AG09319 (cell line): Measurements from ENCODE around the gene SFXN1.

Source experiments
- DNase-seq: peaks from one replicate; pipeline ENCODE4 v3.0.0-alpha.2; 2010; ENCODE audit warnings: low read depth; ENCODE audit errors: extremely low read depth
- TF ChIP-seq, protein P1 (sequence below): IDR thresholded peaks from 2 replicates; pipeline ENCODE4 v1.5.1; 2011; ENCODE audit warnings: low read depth, mild to moderate bottlenecking, inconsistent platforms, low read length, moderate library complexity

SFXN1 gene

DNA sequence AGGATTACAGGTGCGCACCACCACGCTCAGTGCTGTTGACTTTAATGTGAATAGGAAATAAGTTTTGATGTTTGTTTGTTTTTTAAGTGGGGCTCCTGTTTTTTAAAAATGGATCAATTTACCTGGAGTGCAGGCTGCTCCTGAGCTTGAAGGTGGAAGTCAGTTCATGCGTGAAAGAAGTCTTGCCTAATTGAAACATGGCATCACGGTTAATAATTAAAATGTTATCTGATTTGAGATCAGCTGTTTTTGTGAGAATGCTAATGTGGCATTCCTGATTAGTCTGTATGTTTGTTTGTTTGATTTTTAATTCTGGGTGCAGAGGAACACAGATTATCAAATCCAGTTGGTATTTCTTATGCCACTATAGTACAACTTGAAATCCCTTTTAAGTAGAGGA lies 6.5 kb downstream of the SFXN1 start:
- no peak for DNase-seq
- TF ChIP-seq, protein P1, sequence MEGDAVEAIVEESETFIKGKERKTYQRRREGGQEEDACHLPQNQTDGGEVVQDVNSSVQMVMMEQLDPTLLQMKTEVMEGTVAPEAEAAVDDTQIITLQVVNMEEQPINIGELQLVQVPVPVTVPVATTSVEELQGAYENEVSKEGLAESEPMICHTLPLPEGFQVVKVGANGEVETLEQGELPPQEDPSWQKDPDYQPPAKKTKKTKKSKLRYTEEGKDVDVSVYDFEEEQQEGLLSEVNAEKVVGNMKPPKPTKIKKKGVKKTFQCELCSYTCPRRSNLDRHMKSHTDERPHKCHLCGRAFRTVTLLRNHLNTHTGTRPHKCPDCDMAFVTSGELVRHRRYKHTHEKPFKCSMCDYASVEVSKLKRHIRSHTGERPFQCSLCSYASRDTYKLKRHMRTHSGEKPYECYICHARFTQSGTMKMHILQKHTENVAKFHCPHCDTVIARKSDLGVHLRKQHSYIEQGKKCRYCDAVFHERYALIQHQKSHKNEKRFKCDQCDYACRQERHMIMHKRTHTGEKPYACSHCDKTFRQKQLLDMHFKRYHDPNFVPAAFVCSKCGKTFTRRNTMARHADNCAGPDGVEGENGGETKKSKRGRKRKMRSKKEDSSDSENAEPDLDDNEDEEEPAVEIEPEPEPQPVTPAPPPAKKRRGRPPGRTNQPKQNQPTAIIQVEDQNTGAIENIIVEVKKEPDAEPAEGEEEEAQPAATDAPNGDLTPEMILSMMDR: no peak

DNA sequence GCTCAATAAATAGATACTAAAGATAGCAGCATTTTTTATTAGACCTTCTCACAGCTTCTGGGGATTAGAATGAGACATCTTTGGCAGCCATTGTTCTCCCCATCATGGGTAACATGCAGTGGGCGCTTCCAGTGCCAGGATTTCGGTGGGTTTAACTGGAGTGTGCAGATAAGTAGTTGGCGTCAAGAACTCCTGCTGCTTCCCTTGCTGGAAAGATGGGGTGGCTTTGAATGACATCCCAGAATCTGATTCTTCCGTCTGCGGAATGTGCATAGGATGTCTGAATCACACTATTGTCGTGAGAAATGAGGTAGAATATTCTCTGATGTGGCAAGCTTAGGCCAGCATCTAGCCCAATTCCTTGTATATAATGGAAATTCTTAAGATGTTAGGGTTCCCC lies 7.3 kb downstream of the SFXN1 start:
- TF ChIP-seq, protein P1: no peak
- no peak for DNase-seq

GRCh38 chr5:175487514-175488222 lies 9.3 kb downstream of the SFXN1 start:
- TF ChIP-seq, protein P1: no peak
- no peak for DNase-seq

GRCh38 chr5:175489693-175490443 lies 11.5 kb downstream of the SFXN1 start:
- TF ChIP-seq, protein P1: no peak
- DNase-seq: no peak

DNA sequence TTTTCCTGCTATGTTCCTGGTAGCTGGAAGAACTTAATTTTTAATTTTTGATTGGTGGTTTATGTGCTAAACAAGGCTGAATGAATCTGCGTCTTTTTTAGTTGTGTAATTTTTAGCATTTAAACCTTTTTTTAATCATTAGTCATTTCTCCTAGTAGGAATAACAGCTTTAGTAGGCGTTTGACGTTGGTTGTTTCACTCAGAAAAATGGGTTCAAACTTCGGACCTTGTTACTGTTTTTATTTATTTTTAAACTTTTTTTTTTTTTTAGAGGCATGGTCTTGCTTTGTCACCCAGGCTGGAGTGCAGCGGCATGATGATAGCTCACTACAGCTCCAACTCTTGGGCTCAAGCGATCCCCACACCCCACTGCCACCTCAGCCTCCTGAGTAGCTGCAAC lies 12.9 kb downstream of the SFXN1 start:
- TF ChIP-seq, protein P1: no peak
- DNase-seq: no peak

DNA sequence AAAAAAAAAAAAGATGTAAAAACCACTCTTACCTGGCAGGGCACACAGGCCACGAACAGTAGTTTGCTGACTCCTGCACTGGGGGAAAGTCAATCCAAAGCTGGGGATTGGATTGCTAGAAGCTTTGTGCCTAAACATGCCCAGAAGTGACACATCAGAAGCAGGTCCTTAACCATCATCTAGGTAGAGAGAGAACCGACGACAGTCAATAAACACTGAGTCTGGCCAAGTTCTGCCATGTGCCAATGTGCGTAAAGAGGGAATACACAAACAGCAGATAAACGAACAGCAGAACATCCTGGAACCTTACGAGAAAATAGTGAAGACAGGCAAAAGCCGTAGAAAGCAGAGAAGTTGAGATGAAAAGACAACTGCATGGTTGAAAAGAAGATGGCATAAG lies 14.9 kb downstream of the SFXN1 start:
- TF ChIP-seq, protein P1: no peak

DNA sequence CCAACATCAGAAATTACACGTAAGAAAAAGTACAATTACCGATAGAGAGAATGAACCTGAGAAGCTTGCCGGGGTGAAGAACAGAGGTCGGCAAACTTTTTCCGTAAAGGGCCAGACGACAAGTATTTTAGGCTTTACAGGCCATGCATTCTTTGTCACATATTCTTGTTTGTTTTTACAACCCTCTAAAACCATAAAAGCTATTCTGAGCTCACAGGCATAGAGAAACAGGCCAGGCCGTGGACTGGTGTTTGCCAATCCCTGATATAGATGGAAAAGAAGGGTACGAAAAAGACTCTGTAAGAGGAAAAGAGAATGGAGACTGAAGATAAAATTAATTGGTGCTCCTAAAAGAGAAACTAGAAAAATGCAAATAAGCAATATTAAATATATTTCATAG lies 15.4 kb downstream of the SFXN1 start:
- DNase-seq: no peak
- TF ChIP-seq, protein P1: no peak

More for the DNA sequence above, 14.9 kb downstream of the SFXN1 start:
- DNase-seq: no peak
